Stimulated activated CD4-positive, alpha-beta T cell treated with anti-CD3 and anti-CD28 coated beads, Interleukin-4, amount 100 ng/mL, for 4 hours (primary cell): Measurements from ENCODE around the gene ZNF341.

Experiments
- DNase-seq, 2 experiments: peaks; one replicate each; pipeline ENCODE4 v3.0.0-alpha.2; 2020

ZNF341 gene

GRCh38 chr20:33702861-33703260, 28.9 kb upstream of the ZNF341 start:
- no peak for DNase-seq

- no peak for DNase-seq
Measured at GRCh38 chr20:33703498-33704137, 28.2 kb upstream of the ZNF341 start.

GRCh38 chr20:33704197-33704924, 27.4 kb upstream of the ZNF341 start:
- no peak for DNase-seq

- no peak for DNase-seq
Measured at GRCh38 chr20:33707668-33708067, 24.1 kb upstream of the ZNF341 start.

DNA sequence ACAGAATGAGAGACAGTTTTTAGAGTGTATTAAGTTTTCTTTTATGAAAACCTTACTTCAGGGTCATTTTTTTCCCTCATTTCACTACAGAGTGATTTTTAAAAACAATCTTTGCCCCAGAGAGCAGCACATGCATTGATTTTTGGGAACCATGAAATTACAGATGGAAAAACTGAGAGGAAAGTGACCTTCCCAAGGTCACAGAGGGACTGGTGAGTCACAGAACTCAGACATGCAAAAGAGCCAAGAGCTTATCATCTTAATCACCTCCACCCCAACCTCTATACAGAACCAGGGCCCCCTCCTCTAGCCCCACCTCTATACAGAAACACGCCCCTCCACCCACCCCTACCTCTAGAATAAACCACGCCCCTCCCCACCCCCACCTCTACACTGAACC, 22.4 kb upstream of the ZNF341 start:
- no peak for DNase-seq

- DNase-seq: no peak
Measured at GRCh38 chr20:33709905-33710541, 21.8 kb upstream of the ZNF341 start.

GRCh38 chr20:33710681-33711445, 20.9 kb upstream of the ZNF341 start:
- no peak for DNase-seq

- no peak for DNase-seq
Measured at GRCh38 chr20:33711446-33711738, 20.4 kb upstream of the ZNF341 start.

- DNase-seq: no peak
Measured at GRCh38 chr20:33713865-33714367, 17.9 kb upstream of the ZNF341 start.

GRCh38 chr20:33716498-33716897, 15.3 kb upstream of the ZNF341 start:
- DNase-seq: no peak

GRCh38 chr20:33719277-33719988, 12.4 kb upstream of the ZNF341 start:
- DNase-seq: no peak

GRCh38 chr20:33719989-33720709, 11.6 kb upstream of the ZNF341 start, which contains the start of gene PXMP4:
PXMP4 (minus strand) TSS chr20:33720310; CDS start chr20:33720207, 103 bp downstream.
- DNase-seq: peak; percentile 71 to 92

GRCh38 chr20:33721391-33722140, 10.2 kb upstream of the ZNF341 start:
- DNase-seq: no peak

GRCh38 chr20:33724439-33725094, 7.2 kb upstream of the ZNF341 start:
- DNase-seq: no peak

DNA sequence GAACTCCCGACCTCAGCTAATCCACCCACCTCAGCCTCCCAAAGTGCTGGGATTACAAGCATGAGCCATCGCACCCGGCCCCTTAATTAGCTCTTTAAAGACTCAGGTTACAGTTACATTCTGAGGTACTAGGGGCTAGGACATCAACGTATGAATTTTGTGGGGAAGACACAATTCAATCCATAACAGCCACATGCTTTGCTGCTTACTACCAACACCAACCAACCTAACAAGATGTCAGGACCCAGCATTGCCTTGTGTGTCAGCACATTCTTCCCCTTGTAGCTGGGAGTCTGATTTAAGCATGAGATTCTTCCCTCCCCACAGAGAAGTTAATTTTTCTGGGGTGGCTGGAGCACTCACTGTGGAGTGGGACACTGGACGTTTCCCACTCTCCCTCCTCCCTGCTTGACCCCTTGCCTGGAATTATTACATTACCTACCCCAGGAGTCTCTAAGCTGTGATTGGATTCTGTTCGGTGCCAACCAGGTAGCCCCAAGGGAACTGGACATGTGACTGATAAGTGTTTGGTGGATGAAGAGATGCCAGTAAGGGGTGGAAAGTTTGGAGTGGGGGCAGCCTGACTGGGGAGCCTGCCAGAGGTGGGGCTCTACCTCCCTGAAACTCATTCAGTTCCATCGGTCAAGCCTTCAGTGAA, 6.1 kb upstream of the ZNF341 start:
- DNase-seq: no peak

DNA sequence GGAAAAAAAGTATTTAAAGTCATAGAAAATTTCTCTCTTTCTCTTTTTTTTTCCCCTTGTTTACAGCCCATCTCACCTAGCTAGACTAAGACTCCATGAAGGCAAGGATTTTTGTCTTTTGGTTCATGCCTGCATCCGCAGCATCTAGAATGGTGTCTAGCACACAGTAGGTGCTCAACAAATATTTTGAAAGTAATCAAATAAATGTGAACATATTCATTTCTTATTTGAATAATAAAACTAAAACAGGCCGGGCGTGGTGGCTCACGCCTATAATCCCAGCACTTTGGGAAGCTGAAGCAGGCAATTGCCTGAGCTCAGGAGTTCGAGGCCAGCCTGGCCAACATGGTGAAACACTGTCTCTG, 4.7 kb upstream of the ZNF341 start:
- no peak for DNase-seq

DNA sequence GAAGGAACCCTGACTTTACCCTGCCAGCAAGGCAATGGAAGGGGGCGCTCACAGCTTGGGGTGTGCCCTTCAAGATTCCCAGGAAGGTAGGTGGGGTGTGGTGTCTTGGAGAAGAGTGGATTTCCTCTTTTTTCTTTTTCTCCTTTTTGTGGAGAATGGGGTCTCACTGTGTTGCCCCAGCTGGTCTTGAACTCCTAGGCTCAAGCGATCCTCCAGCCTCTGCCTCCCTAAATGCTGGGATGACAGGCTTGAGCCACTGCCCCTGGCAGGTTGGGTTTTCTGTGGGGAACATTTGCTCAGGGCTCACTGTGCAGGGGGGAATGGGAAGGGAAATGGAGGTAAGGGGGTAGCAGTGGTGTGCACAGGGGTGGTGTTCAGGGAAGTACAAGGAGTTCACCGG, 4.0 kb upstream of the ZNF341 start:
- DNase-seq: no peak

- DNase-seq: no peak
Measured at GRCh38 chr20:33728463-33728862, 3.3 kb upstream of the ZNF341 start.

DNA sequence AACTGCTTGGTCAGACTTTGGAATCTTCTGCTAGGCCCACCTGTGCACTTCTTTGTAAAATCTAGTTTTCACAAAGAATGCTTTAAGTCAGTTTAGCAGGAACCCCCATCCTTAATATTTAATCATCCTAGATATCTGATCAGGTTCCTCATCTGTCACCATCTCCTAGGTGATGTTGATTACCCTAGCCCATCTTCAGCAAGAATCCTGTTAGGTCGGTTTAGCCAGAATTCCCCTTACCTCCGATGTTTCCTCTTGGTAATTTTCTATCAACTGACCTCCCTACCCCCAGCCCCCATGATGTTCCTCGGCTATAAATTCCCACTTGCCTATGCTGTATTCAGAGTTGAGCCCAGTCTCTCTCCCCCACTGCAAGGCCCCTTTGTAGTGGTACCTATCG, 2.7 kb upstream of the ZNF341 start:
- no peak for DNase-seq
